GM18526 (cell line): ENCODE results near the gene BRME1.

Experiments
- POLR2A ChIP-seq: IDR thresholded peaks from 3 replicates; pipeline ENCODE4 v1.6.1; 2011; ENCODE audit not compliant: insufficient read length; ENCODE audit errors: extremely low read depth

The BRME1 gene

GRCh38 chr19:13865571-13866462 lies 40.1 kb downstream of the BRME1 start:
- no peak for TF ChIP-seq POLR2A

DNA sequence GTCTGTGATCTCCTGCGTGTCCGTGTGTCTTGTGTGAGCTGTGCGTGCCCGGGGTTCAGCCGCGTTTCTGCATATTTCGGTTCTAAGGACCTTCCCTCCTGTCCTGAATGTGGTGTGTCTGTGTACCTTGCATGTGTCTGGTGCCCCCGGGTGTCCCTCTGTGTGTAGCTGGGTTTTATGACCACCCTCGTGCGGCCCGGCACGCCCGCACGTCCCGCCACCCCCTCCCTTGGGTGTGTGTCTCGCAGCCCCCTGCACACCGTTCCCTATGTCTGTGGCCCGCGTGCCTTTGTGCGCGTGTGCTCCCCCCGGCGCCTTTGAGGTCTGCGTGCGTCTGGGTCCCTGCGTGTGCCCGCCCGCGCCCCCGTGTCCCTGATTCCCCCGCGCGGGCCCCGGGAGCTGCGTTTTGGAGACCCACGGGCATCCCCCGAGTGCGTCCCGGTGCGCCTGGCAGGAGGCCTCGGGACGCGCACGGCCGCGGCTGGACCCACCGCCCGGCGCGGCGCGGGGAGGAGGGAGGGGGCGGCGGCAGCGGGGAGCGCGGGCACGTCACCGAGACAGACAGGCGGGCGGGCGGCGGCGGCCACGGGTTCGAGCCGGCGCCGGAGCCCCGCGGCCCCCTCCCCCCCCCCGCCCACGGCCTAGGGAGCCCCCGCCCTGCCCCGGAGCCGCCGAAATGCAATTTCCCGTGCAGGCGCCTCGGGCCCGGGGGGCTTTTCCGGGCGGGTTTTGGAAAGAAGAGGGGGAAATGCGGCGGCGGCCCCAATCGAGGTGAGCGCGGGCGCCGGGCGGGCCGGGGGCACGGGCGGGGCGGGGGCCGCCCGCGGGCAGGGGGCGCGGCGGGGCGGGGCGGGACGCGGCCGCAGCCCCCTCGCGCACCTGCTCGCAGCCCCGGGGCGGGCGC lies 41.0 kb downstream of the BRME1 start:
- TF ChIP-seq POLR2A, result no peak

DNA sequence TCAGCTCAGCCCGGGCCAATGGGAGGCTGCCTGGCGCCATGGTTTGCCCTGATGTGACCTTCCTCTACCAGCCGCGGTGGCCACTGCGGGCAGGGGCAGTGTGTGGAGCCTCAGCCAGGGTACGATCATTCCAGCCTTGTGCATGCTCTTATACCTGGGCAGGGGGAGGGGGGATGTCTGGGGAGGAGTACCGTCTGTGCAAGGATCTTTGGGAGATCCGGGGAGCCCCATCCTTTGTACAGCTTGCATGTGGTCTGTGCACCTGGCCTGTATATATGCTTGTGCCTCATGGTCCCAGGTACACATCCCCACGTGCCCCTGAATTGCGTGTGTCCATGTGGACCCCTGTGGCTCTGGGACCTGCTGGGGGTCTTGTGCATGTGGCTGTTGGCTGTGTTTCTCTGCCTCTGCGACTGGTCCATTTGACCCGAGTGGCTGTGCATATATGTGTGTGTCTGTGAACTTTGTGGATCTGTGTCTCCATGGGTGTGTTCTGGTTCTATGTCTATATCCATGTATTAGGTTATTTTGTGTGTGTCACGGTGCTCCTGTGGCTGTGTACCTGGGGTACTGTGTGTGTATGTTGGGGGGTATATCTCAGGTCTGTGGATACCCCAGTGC lies 41.8 kb downstream of the BRME1 start:
- no peak for TF ChIP-seq POLR2A

DNA sequence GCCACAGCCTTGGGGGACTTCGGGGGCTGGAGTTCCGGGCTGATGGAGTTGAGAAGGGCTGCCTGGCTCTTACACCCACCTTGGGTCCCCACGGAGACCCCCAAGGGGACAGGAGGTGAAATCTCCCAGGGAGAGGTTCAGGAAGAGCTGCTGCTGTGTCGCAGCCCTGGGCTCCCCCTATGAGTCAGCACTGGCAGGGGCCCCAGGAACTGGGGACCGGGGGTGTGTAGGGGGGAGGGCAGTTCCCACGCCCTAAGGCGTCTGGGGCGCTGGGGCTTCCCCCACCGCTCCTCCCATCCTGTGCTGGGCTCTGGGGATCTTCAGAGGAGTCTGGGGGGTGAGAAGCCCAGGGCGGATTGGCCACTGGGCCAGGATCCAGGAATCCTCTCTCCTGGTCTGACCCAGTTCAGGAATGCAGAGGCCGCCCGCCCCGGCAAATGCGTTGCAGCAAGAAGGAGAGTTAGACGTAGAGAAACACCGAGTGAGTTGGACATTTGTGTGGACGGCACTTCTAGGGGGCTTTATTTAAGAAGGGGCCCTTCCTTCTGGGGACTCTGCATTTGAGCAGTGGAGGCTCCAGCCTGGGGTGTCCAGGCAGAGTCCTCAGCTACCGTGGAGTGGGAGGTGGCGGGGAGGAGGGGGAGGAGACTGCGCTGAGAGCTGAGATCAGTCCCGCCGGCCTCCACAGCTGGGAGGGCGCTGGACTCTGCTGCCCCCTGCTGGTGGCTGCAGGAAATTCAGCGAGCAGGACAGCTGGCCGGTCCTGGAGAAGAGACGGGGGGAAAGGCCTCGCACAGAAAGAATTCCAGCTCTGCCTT lies 44.0 kb downstream of the BRME1 start:
- TF ChIP-seq POLR2A, result peak; percentile 62

DNA sequence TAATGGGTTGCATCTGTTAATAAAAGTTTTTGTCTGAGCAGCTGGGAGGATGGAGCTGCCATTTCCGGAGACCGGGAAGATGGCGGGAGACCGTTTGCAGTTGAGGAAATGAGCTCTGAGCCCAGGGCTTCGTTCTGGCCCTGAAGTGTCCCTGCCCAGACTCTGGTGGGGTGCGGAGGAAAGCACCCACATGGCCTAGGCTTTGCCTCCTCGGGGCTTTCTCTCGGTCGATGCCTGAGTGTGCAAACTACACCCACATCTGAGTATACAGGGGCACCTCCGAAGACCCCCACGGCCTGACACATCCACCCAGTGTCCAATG lies 44.6 kb downstream of the BRME1 start:
- no peak for TF ChIP-seq POLR2A

DNA sequence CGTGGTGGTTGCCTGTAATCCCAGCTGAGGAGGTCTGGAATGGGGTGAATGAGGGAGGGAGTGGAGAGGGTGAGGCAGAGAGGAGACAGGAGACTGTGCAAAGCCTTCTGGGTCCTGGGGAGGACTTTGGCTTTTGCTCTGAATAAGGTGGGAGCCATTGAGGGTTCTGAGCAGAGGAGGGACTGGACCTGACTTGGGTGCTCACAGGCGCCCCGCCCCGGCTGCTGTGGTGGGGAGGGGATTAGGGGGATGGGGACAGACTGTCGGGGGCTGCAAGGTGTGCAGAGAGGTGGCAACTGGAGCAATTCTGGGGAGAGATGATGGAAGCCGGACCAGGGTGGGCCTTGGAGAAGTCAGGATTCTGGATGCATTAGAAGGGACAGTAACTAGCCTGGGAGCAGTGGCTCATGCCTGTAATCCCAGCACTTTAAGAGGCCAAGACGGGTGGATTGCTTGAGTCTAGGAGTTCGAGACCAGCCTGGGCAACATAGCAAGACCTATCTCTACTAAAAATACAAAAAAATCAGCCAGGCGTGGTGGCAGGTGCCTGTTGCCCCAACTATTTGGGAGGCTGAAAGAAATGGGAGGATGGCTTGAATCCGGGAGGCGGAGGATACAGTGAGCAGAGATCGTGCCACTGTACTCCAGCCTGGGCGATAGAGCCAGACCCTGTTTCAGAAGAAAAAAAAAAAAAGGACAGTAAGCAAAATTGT lies 45.1 kb downstream of the BRME1 start:
- no peak for TF ChIP-seq POLR2A

GRCh38 chr19:13859361-13859880 lies 46.5 kb downstream of the BRME1 start:
- TF ChIP-seq POLR2A, result no peak

- TF ChIP-seq POLR2A, result no peak
Measured at GRCh38 chr19:13856497-13856896, 49.4 kb downstream of the BRME1 start.

DNA sequence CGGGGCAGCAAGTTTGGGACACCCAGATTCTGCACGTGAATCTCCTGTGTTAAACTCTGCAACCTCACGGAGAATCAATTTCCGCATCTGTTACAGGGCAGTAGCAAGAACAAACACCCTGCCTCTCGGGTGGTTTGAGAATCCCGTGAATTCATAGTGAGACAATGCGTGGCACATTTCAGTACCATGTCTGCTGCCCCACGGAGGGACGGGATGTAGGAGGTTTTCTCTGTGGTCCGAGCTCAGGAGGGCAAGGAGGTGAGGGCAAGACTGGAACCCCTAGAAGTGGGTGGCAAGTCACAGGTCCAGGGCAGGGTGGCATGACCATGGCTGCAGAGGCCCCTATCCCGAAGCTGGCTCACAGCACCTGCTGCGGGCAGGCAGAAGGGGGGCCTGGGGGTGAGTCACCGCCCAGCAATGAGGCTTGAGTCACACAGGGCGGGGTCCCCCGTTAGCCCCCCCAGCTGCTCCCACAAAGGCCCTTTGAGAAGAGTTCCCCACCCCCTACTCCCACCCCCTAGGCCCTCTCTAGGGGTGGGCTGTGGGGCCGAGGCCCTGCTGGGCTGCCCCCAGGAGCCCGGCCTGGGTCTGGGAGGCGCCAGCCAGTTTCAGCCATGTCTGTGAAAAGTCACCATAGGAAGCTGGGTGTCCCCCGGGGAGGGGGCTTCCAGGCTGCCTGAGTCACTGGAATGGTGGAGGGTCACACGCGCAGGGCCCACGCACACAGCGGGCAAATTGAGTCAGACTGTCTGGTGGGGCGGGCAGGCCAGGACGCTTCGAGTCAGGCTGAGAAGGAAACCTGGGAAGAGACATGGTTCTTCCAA lies 54.8 kb downstream of the BRME1 start:
- TF ChIP-seq POLR2A, result no peak

DNA sequence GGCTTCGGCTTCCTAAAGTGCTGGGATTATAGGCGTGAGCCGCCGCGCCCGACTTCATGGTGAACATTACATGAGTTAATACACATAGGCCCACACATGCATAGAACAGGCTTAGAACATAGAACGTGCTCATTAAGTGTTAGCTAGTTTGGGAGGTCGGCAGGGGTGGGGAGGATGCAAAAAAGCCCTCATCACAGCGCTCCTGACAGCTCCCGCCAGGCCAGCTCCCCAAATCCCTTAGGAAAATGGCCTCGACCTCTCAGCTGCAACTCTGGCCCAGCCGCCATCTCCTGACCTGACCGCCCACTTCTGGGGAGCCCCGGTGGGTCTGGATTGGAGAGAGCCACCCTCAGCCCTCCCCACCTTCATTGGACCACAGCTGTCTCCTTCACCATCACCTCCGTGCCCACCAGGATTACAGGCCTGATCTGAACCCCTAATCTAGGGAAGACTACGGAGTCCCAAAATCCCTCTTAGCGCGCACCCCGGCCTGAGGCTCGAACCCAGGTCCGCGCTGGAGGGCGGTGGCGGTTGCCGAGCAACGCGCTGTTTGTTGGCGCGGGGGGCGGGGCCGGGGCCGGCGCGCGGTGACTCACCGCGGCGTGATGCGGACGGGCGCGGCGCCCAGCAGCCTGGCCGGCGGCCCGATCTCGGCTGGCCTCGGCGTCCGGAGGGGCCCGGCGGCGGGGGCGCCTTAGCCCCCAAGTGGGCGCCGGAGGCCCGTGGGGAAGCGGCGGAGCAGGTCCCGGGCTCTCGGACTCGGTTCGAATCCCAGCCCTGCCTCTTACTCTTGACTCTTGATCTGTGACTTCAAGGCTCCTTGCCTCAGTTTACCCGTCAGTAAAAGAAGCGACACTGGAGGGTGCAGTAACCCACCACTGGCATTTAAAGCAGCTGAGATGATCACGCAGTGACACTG lies 55.7 kb downstream of the BRME1 start:
- no peak for TF ChIP-seq POLR2A

GRCh38 chr19:13848798-13849676 lies 56.9 kb downstream of the BRME1 start:
- no peak for TF ChIP-seq POLR2A
